Thyroid gland (tissue), 4 donors: ENCODE results near the gene CDKN2AIPNL.

ENCODE experiments used
- CTCF ChIP-seq, 6 experiments: fragments of 200-600 bp in 3 of 6; fragments of 450-650 bp in 3 of 6; sonication (generic) in 3 of 6; IDR thresholded peaks; one replicate each; pipeline ENCODE4 v1.5.1; 2016 to 2019; ENCODE audit warnings: antibody characterized with exemption in 6 of 6, mild to moderate bottlenecking in 2 of 6, inconsistent platforms in 1 of 6, moderate library complexity in 1 of 6
- POLR2A ChIP-seq, 2 donors: fragments of 450-650 bp; IDR thresholded peaks; one replicate each; pipeline ENCODE4 v1.6.1; 2017; ENCODE audit warnings: antibody characterized with exemption in 2 of 2, mild to moderate bottlenecking in 2 of 2, moderate library complexity in 1 of 2

GRCh38 chr5:134432677-134433359 is 21.1 kb upstream of the CDKN2AIPNL start:
- TF ChIP-seq CTCF (IDR thresholded peaks at IDR 0.05) (no peak), POLR2A (IDR thresholded peaks at IDR 0.05) (no peak)
